Gastrocnemius medialis (tissue), 4 donors: ENCODE data around the gene THEMIS2. TPM values are rescaled to one million over a fixed set of nuclear protein-coding genes. Genes with fewer than 3 reads are reported as not detected.

Source experiments
- ATAC-seq, 2 donors: fragments of 150-250 bp; one replicate each; pipeline ENCODE4 v1.9.1; 2016
- DNase-seq, 2 donors: peaks; one replicate each; pipeline ENCODE4 v3.0.0-alpha.2; 2019
- H3K27ac ChIP-seq, 4 donors: fragments of 200-600 bp; sonication (generic); 1 replicate in 1 of 4; 2 replicates in 3 of 4; pipeline ENCODE4 v1.5.1; 2016 to 2018; ENCODE audit warnings: mild to moderate bottlenecking in 2 of 4, moderate library complexity in 1 of 4
- H3K27me3 ChIP-seq, 3 donors: fragments of 200-600 bp; sonication (generic) in 2 of 3; 1 replicate in 1 of 3; 2 replicates in 2 of 3; pipeline versions ENCODE4 v1.5.1 to v1.6.0; 2016 to 2019; ENCODE audit warnings: mild to moderate bottlenecking in 1 of 3, moderate library complexity in 1 of 3
- H3K36me3 ChIP-seq, 2 donors: fragments of 200-600 bp; sonication (generic) in 1 of 2; one replicate each; pipeline ENCODE4 v1.5.1; 2017 to 2018
- H3K4me1 ChIP-seq, 2 donors: fragments of 200-600 bp; sonication (generic) in 1 of 2; one replicate each; pipeline ENCODE4 v1.5.1; 2016 to 2017; ENCODE audit warnings: mild to moderate bottlenecking in 2 of 2
- H3K4me3 ChIP-seq, 4 donors: fragments of 200-600 bp; sonication (generic) in 3 of 4; 1 replicate in 1 of 4; 2 replicates in 3 of 4; pipeline ENCODE4 v1.5.1; 2016 to 2019; ENCODE audit warnings: mild to moderate bottlenecking in 2 of 4
- H3K9me3 ChIP-seq, 3 donors: fragments of 200-600 bp; sonication (generic) in 2 of 3; 1 replicate in 1 of 3; 2 replicates in 2 of 3; pipeline ENCODE4 v1.5.1; 2016 to 2019
- POLR2A ChIP-seq, 2 donors: fragments of 450-650 bp; IDR thresholded peaks; one replicate each; pipeline ENCODE4 v1.6.1; 2017; ENCODE audit warnings: antibody characterized with exemption in 2 of 2, mild to moderate bottlenecking in 2 of 2, moderate library complexity in 2 of 2
- in situ Hi-C, 4 donors: fragments of 200-750 bp; cut with MboI; loops; one replicate each; pipeline versions ENCODE4 v1.15.0 to v1.8.0; 2017; ENCODE audit warnings: low sequenced_read_pairs in 4 of 4
- intact Hi-C: fragments of 100-400 bp; cut with DNase I; formaldehyde crosslinking; loops from one replicate; pipeline ENCODE4 v1.15.1; 2023; ENCODE audit warnings: low total_unique reads
- total RNA-seq, 4 donors: library from RNA; depleted of rRNA; stranded (reverse); fragments of >200 nt; gene quantifications; one replicate each; pipeline versions ENCODE4 v1.1.0 to v1.2.3, GENCODE V29; 2016
- TF ChIP-seq, protein P1 (sequence below), 5 experiments: fragments of 450-650 bp in 3 of 5; fragments of 200-600 bp in 2 of 5; sonication (generic) in 2 of 5; IDR thresholded peaks in 4 of 5; conservative IDR thresholded peaks in 1 of 5; 1 replicate in 4 of 5; 2 replicates in 1 of 5; pipeline ENCODE4 v1.5.1; 2016 to 2019; ENCODE audit warnings: antibody characterized with exemption in 5 of 5, mild to moderate bottlenecking in 3 of 5, moderate library complexity in 3 of 5

THEMIS2 gene
- total RNA-seq, 4 donors from 2014 or later = 2.3 to 10.8 (median 7.6) TPM

DNA sequence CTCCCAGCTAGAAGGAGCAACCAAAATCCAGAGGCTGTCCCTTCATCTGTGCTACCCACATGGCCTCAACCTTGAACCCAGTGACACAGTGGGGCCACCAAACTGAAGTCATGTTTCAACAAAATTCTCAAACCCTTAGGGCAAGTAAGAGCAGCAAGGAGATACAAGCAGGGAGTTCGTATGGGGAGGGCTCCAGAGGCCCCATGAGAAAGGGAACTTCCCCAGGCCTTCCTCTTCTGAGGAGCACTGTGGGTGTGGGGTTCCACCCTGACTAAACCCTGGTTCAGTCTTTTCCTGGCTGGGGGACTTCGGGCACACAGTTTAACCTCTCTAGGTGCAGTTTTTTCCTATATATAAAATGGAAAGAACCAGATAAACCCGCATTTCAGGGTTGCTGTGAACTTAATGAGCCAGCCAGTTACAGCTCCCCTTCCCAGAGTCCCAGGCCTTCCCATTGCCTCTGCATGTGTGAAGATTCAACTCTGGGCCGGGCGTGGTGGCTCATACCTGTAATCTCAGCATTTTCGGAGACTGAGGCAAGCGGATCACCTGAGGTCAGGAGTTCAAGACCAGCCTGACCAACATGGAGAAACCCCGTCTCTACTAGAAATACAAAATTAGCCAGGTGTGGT, 8.0 kb upstream of the THEMIS2 start:
- ATAC-seq = no peak

DNA sequence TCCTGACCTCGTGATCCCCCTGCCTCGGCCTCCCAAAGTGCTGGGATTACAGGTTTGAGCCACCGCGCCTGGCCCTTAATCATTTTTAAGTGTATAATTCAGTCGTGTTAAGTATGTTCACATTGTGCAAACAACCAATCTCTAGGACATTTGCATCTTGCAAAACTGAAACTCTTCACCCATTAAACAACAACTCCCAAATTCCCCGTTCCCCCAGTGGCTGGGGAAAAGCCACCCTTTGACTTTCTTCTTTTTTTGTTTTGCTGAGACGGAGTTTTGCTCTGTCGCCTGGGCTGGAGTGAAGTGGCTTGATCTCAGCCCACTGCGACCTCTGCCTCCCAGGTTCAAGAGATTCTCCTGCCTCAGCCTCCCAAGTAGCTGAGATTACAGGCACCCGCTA, 6.5 kb upstream of the THEMIS2 start:
- H3K36me3 ChIP-seq = no peaks in the 10 kb centered on the region
- intact Hi-C loops (no loop called here), in situ Hi-C loops (loop anchor here in 1 of 4 donors (25.0 kb wide), 1 partner anchor 121 kb away; no protein-coding TSS in a partner anchor)
- H3K27me3 ChIP-seq = no peaks in the 10 kb centered on the region
- no peak for DNase-seq
- TF ChIP-seq, protein P1, sequence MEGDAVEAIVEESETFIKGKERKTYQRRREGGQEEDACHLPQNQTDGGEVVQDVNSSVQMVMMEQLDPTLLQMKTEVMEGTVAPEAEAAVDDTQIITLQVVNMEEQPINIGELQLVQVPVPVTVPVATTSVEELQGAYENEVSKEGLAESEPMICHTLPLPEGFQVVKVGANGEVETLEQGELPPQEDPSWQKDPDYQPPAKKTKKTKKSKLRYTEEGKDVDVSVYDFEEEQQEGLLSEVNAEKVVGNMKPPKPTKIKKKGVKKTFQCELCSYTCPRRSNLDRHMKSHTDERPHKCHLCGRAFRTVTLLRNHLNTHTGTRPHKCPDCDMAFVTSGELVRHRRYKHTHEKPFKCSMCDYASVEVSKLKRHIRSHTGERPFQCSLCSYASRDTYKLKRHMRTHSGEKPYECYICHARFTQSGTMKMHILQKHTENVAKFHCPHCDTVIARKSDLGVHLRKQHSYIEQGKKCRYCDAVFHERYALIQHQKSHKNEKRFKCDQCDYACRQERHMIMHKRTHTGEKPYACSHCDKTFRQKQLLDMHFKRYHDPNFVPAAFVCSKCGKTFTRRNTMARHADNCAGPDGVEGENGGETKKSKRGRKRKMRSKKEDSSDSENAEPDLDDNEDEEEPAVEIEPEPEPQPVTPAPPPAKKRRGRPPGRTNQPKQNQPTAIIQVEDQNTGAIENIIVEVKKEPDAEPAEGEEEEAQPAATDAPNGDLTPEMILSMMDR (IDR thresholded peaks at IDR 0.05 in 4 of 5, conservative IDR thresholded peaks at IDR 0.05 in 1 of 5) = no peak
- TF ChIP-seq POLR2A (IDR thresholded peaks at IDR 0.05) = no peak
- H3K4me1 ChIP-seq = peaks cover 3 to 21% of the 10 kb centered on the region in 2 donors
- no peak overlapping the region for H3K27ac ChIP-seq
- no peak overlapping the region for H3K4me3 ChIP-seq
- no peaks in the 10 kb centered on the region for H3K9me3 ChIP-seq
- ATAC-seq = no peak

More for the DNA sequence above, 8.0 kb upstream of the THEMIS2 start:
- TF ChIP-seq, protein P1 (IDR thresholded peaks at IDR 0.05 in 4 of 5, conservative IDR thresholded peaks at IDR 0.05 in 1 of 5) = no peak
- TF ChIP-seq POLR2A (IDR thresholded peaks at IDR 0.05) = no peak
- in situ Hi-C loops = loop anchor here in 2 of 4 donors (5.0 to 25.0 kb wide), 2 partner anchors 108 to 123 kb away; no protein-coding TSS in a partner anchor
- Histone ChIP-seq H3K36me3 (no peaks in the 10 kb centered on the region), H3K27me3 (no peaks in the 10 kb centered on the region), H3K9me3 (no peaks in the 10 kb centered on the region), H3K4me3 (no peak overlapping the region), H3K27ac (peak overlapping the region in 2 of 4 donors; percentile 83 to 86), H3K4me1 (peaks cover 3 to 21% of the 10 kb centered on the region in 2 donors)
- DNase-seq = no peak
- intact Hi-C loops = no loop called here

DNA sequence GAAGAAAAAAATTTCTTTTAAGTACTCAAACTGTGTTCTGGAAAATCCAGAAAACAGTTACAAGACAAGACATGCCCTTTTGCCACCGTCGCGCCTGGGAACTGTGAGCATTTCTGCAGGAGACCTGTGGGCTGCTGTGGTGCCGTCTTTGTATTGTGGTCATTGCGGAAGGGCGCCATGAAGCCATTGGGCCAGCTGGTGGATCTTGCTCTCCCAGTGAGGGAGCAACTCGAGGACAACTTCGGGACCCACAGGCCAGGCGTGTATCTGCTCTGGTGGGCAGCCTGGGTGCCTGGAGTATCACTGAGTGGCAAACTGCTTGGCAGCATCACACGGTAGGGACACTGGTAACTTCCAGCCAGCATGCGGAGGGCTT, 3.8 kb upstream of the THEMIS2 start:
- no peak overlapping the region for H3K4me3 ChIP-seq
- H3K27ac ChIP-seq = no peak overlapping the region
- peaks cover 6 to 14% (median 11%) of the 10 kb centered on the region in 3 donors for H3K27me3 ChIP-seq
- intact Hi-C loops (no loop called here), in situ Hi-C loops (loop anchor here in 1 of 4 donors (25.0 kb wide), 1 partner anchor 119 kb away; no protein-coding TSS in a partner anchor)
- TF ChIP-seq POLR2A (IDR thresholded peaks at IDR 0.05) = no peak
- TF ChIP-seq, protein P1 (IDR thresholded peaks at IDR 0.05 in 4 of 5, conservative IDR thresholded peaks at IDR 0.05 in 1 of 5) = no peak
- H3K9me3 ChIP-seq = no peaks in the 10 kb centered on the region
- DNase-seq = no peak
- H3K4me1 ChIP-seq = peaks cover 7 to 8% of the 10 kb centered on the region in 2 donors
- no peaks in the 10 kb centered on the region for H3K36me3 ChIP-seq
- ATAC-seq = no peak

DNA sequence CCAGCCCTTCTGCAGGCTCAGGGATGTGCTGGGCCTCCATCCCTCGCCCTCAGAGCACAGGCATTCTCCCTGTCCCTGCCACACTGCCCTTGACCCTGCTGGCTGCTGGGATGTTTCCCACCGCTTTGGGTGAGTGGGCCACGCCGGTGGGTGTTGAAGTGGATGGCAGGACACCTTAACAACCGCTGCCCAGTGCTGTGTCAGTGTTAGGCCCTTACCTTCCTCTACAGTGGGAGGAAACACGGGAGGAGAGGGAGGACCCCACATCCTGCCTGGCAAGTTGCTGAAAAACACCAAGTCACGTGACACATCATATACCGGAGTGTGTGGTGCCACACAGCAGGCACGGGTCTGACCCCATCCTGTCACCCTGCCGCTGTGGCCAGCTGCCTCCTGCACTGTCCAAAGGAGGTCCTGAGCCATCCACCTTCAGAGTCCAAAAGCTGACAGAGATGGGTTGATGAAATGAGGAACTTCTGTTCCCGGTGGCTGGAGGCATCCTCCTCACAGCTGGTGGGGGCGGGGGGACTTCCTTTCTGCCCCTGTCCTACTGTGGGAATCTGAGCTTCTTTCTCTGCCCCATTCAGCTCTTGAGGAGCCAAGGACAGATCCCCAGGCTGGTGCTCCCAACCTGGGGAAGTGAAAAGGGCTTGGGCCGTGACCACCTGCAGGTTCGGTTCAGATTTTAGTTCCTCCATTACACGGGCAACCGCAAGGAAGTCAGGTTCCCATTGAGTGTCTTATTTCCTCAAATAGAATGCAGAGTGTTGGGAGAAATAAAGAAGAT, 3.2 kb upstream of the THEMIS2 start:
- intact Hi-C loops (no loop called here), in situ Hi-C loops (loop anchor here in 1 of 4 donors (25.0 kb wide), 1 partner anchor 118 kb away; no protein-coding TSS in a partner anchor)
- H3K36me3 ChIP-seq = no peaks in the 10 kb centered on the region
- ATAC-seq (no peak), DNase-seq (no peak)
- TF ChIP-seq, protein P1 (IDR thresholded peaks at IDR 0.05 in 4 of 5, conservative IDR thresholded peaks at IDR 0.05 in 1 of 5) = no peak
- TF ChIP-seq POLR2A (IDR thresholded peaks at IDR 0.05) = no peak
- no peak overlapping the region for H3K4me3 ChIP-seq
- H3K27ac ChIP-seq = no peak overlapping the region
- H3K27me3 ChIP-seq = peaks cover 6 to 14% (median 12%) of the 10 kb centered on the region in 3 donors
- H3K4me1 ChIP-seq = peaks cover 2 to 7% of the 10 kb centered on the region in 2 donors
- no peaks in the 10 kb centered on the region for H3K9me3 ChIP-seq
